CD4-positive, alpha-beta T cell treated with Interleukin-15 for 4 hours (primary cell): Measurements from ENCODE around the gene IFT52.
"Not testable (repeated sequence)": the region's sequence is repeated elsewhere in the genome, so short reads cannot be mapped to it uniquely, and the experiment has no call there.

Source experiments
- DNase-seq: peaks from one replicate; pipeline ENCODE4 v3.0.0-alpha.2; 2020; ENCODE audit warnings: low spot score

The IFT52 gene

GRCh38 chr20:43651650-43652184 lies 61.0 kb downstream of the IFT52 start:
- DNase-seq = not testable (repeated sequence)

GRCh38 chr20:43653966-43654365 lies 63.2 kb downstream of the IFT52 start:
- no peak for DNase-seq

- DNase-seq = not testable (repeated sequence)
Observed at GRCh38 chr20:43655176-43655575, 64.4 kb downstream of the IFT52 start.

GRCh38 chr20:43655937-43656336 lies 65.2 kb downstream of the IFT52 start:
- DNase-seq = no peak

- DNase-seq = peak; percentile 7
Observed at GRCh38 chr20:43658069-43658722, 67.5 kb downstream of the IFT52 start.

GRCh38 chr20:43658723-43659419 lies 68.1 kb downstream of the IFT52 start:
- DNase-seq = no peak

- no peak for DNase-seq
Observed at GRCh38 chr20:43662943-43663655, 72.4 kb downstream of the IFT52 start.

GRCh38 chr20:43665466-43666176 lies 74.9 kb downstream of the IFT52 start:
- DNase-seq = no peak

- DNase-seq = peak; percentile 62
Observed at GRCh38 chr20:43666376-43667328, 75.9 kb downstream of the IFT52 start, which contains the start of gene MYBL2. TSS of gene MYBL2 (plus strand) at chr20:43667114. CDS start at chr20:43667284, 170 bp downstream.

- no peak for DNase-seq
Observed at GRCh38 chr20:43667341-43668132, 76.8 kb downstream of the IFT52 start.

- no peak for DNase-seq
Observed at GRCh38 chr20:43669332-43669731, 78.6 kb downstream of the IFT52 start.

- no peak for DNase-seq
Observed at GRCh38 chr20:43670423-43670822, 79.7 kb downstream of the IFT52 start.

- DNase-seq = no peak
Observed at GRCh38 chr20:43676368-43676767, 85.6 kb downstream of the IFT52 start.

GRCh38 chr20:43680981-43681380 lies 90.2 kb downstream of the IFT52 start:
- no peak for DNase-seq

- no peak for DNase-seq
Observed at GRCh38 chr20:43681468-43681942, 90.8 kb downstream of the IFT52 start.

GRCh38 chr20:43681991-43682410 lies 91.3 kb downstream of the IFT52 start:
- no peak for DNase-seq

GRCh38 chr20:43682446-43682845 lies 91.7 kb downstream of the IFT52 start:
- no peak for DNase-seq

- DNase-seq = no peak
Observed at GRCh38 chr20:43686820-43687219, 96.1 kb downstream of the IFT52 start.

- DNase-seq = no peak
Observed at GRCh38 chr20:43689165-43689564, 98.4 kb downstream of the IFT52 start.
